ENCODE measurements around the gene CPT2. TPM values are rescaled to one million over a fixed set of nuclear protein-coding genes. Genes with fewer than 3 reads are reported as not detected.

Gene CPT2
- total RNA-seq, 1 experiment from 2014 or later: 17.0 TPM

GRCh38 chr1:53165408-53165961, 31.1 kb upstream of the CPT2 start:
- POLR2A ChIA-PET (ENCODE audit: low non-redundant PET): no interaction called here

GRCh38 chr1:53166366-53166765, 30.3 kb upstream of the CPT2 start:
- TF ChIP-seq EZH2 (IDR thresholded peaks at IDR 0.05; ENCODE audit: borderline replicate concordance, low read depth, low read length, poor library complexity, severe bottlenecking) (no peak), CTCF (conservative IDR thresholded peaks at IDR 0.05; ENCODE audit: low read depth, low read length) (no peak)
- Histone ChIP-seq H3K36me3 (ENCODE audit: insufficient read depth, low read length, poor library complexity, severe bottlenecking) (no peaks in the 10 kb centered on the region), H3K4me1 (ENCODE audit: insufficient read depth, low read length, poor library complexity, severe bottlenecking) (no peaks in the 10 kb centered on the region), H3K27ac (ENCODE audit: low read depth, low read length, poor library complexity, severe bottlenecking) (no peak overlapping the region), H3K27me3 (replicated peaks; ENCODE audit: insufficient read depth, low read depth, low read length, poor library complexity) (no peaks in the 10 kb centered on the region), H3K9me3 (ENCODE audit: low read depth, low read length, poor library complexity, severe bottlenecking) (no peaks in the 10 kb centered on the region), H3K4me3 (ENCODE audit: low read depth, low read length, poor library complexity, severe bottlenecking) (no peak overlapping the region)
- no peak for DNase-seq (ENCODE audit: low spot score)
- ChIA-PET POLR2A (ENCODE audit: low non-redundant PET) (no interaction called here), CTCF (no interaction called here)
- no TSS peak for BruUV-seq (replicated peaks)
- intact Hi-C loops (cut with micrococcal nuclease; ENCODE audit: unreplicated experiment): no loop called here

More at GRCh38 chr1:53165408-53165961, 31.1 kb upstream of the CPT2 start:
- no peaks in the 10 kb centered on the region for H3K4me1 ChIP-seq (ENCODE audit: insufficient read depth, low read length, poor library complexity, severe bottlenecking)
- BruUV-seq (replicated peaks): no TSS peak
- no peak overlapping the region for H3K4me3 ChIP-seq (ENCODE audit: low read depth, low read length, poor library complexity, severe bottlenecking)
- TF ChIP-seq EZH2 (IDR thresholded peaks at IDR 0.05; ENCODE audit: borderline replicate concordance, low read depth, low read length, poor library complexity, severe bottlenecking) (no peak), CTCF (conservative IDR thresholded peaks at IDR 0.05; ENCODE audit: low read depth, low read length) (no peak)
- H3K36me3 ChIP-seq (ENCODE audit: insufficient read depth, low read length, poor library complexity, severe bottlenecking): no peaks in the 10 kb centered on the region
- no peaks in the 10 kb centered on the region for H3K9me3 ChIP-seq (ENCODE audit: low read depth, low read length, poor library complexity, severe bottlenecking)
- DNase-seq (ENCODE audit: low spot score): no peak
- no peak overlapping the region for H3K27ac ChIP-seq (ENCODE audit: low read depth, low read length, poor library complexity, severe bottlenecking)
- intact Hi-C loops (cut with micrococcal nuclease; ENCODE audit: unreplicated experiment): no loop called here
- no peaks in the 10 kb centered on the region for H3K27me3 ChIP-seq (replicated peaks; ENCODE audit: insufficient read depth, low read depth, low read length, poor library complexity)
- CTCF ChIA-PET: no interaction called here

- TF ChIP-seq EZH2 (IDR thresholded peaks at IDR 0.05; ENCODE audit: borderline replicate concordance, low read depth, low read length, poor library complexity, severe bottlenecking) (no peak), CTCF (conservative IDR thresholded peaks at IDR 0.05; ENCODE audit: low read depth, low read length) (no peak)
- BruUV-seq (replicated peaks): no TSS peak
- no peaks in the 10 kb centered on the region for H3K36me3 ChIP-seq (ENCODE audit: insufficient read depth, low read length, poor library complexity, severe bottlenecking)
- DNase-seq (ENCODE audit: low spot score): no peak
- no peaks in the 10 kb centered on the region for H3K9me3 ChIP-seq (ENCODE audit: low read depth, low read length, poor library complexity, severe bottlenecking)
- H3K27me3 ChIP-seq (replicated peaks; ENCODE audit: insufficient read depth, low read depth, low read length, poor library complexity): no peaks in the 10 kb centered on the region
- H3K4me3 ChIP-seq (ENCODE audit: low read depth, low read length, poor library complexity, severe bottlenecking): no peak overlapping the region
- POLR2A ChIA-PET (ENCODE audit: low non-redundant PET): no interaction called here
- no peak overlapping the region for H3K27ac ChIP-seq (ENCODE audit: low read depth, low read length, poor library complexity, severe bottlenecking)
- H3K4me1 ChIP-seq (ENCODE audit: insufficient read depth, low read length, poor library complexity, severe bottlenecking): no peaks in the 10 kb centered on the region
- CTCF ChIA-PET: no interaction called here
- intact Hi-C loops (cut with micrococcal nuclease; ENCODE audit: unreplicated experiment): no loop called here
These were observed 29.7 kb upstream of the CPT2 start for GRCh38 chr1:53166912-53167311.
